BLaER1 (cell line): ENCODE results near the gene HOATZ.

Experiments used
- H3K27ac ChIP-seq: shearing (Covaris generic); formaldehyde crosslinking; 2 replicates; pipeline ENCODE4 v1.8.1; 2022
- H3K27me3 ChIP-seq: shearing (Covaris generic); formaldehyde crosslinking; 2 replicates; pipeline ENCODE4 v1.8.1; 2022
- H3K36me3 ChIP-seq: shearing (Covaris generic); formaldehyde crosslinking; 2 replicates; pipeline ENCODE4 v1.8.1; 2022
- H3K4me1 ChIP-seq: shearing (Covaris generic); formaldehyde crosslinking; 2 replicates; pipeline ENCODE4 v1.8.1; 2022
- H3K4me2 ChIP-seq: shearing (Covaris generic); formaldehyde crosslinking; 2 replicates; pipeline ENCODE4 v1.8.1; 2022
- H3K4me3 ChIP-seq: shearing (Covaris generic); formaldehyde crosslinking; 2 replicates; pipeline ENCODE4 v1.8.1; 2022
- H3K9ac ChIP-seq: shearing (Covaris generic); formaldehyde crosslinking; 2 replicates; pipeline ENCODE4 v1.8.1; 2022
- H3K9me3 ChIP-seq: shearing (Covaris generic); formaldehyde crosslinking; 2 replicates; pipeline ENCODE4 v1.8.1; 2022
- H4K20me1 ChIP-seq: shearing (Covaris generic); formaldehyde crosslinking; 2 replicates; pipeline ENCODE4 v1.8.1; 2022
- Cebpa-rat ChIP-seq: shearing (Covaris generic); IDR thresholded peaks from 2 replicates; pipeline ENCODE4 v1.8.1; 2022

Gene HOATZ

GRCh38 chr11:111514216-111515031 is at the start of gene HOATZ:
TSS of gene HOATZ (plus strand) at chr11:111514778. CDS start at chr11:111514785, 7 bp downstream.
- no peak within 1 kb of the TSS for H3K4me2 ChIP-seq
- no peak for TF ChIP-seq Cebpa-rat
- no peaks in the 10 kb centered on the region for H3K36me3 ChIP-seq
- H3K4me3 ChIP-seq = no peak within 1 kb of the TSS
- no peaks in the 10 kb centered on the region for H3K4me1 ChIP-seq
- peaks cover 24% of the 10 kb centered on the region for H3K9me3 ChIP-seq
- H3K27ac ChIP-seq = no peak within 1 kb of the TSS
- peaks cover 27% of the 10 kb centered on the region for H3K27me3 ChIP-seq
- H4K20me1 ChIP-seq = no peaks in the 10 kb centered on the region
- H3K9ac ChIP-seq = no peak within 1 kb of the TSS

- TF ChIP-seq Cebpa-rat = no peak
- H3K36me3 ChIP-seq = no peaks in the 10 kb centered on the region
- H3K27ac ChIP-seq = no peak overlapping the region
- H4K20me1 ChIP-seq = no peaks in the 10 kb centered on the region
- H3K4me2 ChIP-seq = no peak overlapping the region
- H3K9me3 ChIP-seq = no peaks in the 10 kb centered on the region
- peaks cover 16% of the 10 kb centered on the region for H3K4me1 ChIP-seq
- H3K9ac ChIP-seq = no peak overlapping the region
- H3K27me3 ChIP-seq = no peaks in the 10 kb centered on the region
- no peak overlapping the region for H3K4me3 ChIP-seq
These were observed 49.2 kb upstream of the HOATZ start for GRCh38 chr11:111465400-111465799.

GRCh38 chr11:111466615-111467014 is 48.0 kb upstream of the HOATZ start:
- TF ChIP-seq Cebpa-rat = no peak
- Histone ChIP-seq H3K27ac (no peak overlapping the region), H3K9me3 (no peaks in the 10 kb centered on the region), H3K4me3 (no peak overlapping the region), H4K20me1 (no peaks in the 10 kb centered on the region), H3K9ac (no peak overlapping the region), H3K4me2 (no peak overlapping the region), H3K27me3 (no peaks in the 10 kb centered on the region), H3K36me3 (no peaks in the 10 kb centered on the region), H3K4me1 (peaks cover 17% of the 10 kb centered on the region)

GRCh38 chr11:111469200-111469599 is 45.4 kb upstream of the HOATZ start:
- H3K4me3 ChIP-seq = no peak overlapping the region
- no peaks in the 10 kb centered on the region for H3K27me3 ChIP-seq
- no peaks in the 10 kb centered on the region for H4K20me1 ChIP-seq
- H3K4me2 ChIP-seq = peak overlapping the region; percentile 69
- no peak overlapping the region for H3K27ac ChIP-seq
- no peaks in the 10 kb centered on the region for H3K36me3 ChIP-seq
- H3K9me3 ChIP-seq = peaks cover 13% of the 10 kb centered on the region; the same call in 1 of the 2 replicates
- peaks cover 21% of the 10 kb centered on the region for H3K4me1 ChIP-seq
- no peak for TF ChIP-seq Cebpa-rat
- H3K9ac ChIP-seq = no peak overlapping the region

- peaks cover 21% of the 10 kb centered on the region for H3K4me1 ChIP-seq
- no peaks in the 10 kb centered on the region for H3K27me3 ChIP-seq
- H3K9me3 ChIP-seq = peaks cover 21% of the 10 kb centered on the region
- no peak for TF ChIP-seq Cebpa-rat
- H3K27ac ChIP-seq = no peak overlapping the region
- no peaks in the 10 kb centered on the region for H3K36me3 ChIP-seq
- H3K4me2 ChIP-seq = no peak overlapping the region
- no peaks in the 10 kb centered on the region for H4K20me1 ChIP-seq
- no peak overlapping the region for H3K4me3 ChIP-seq
- no peak overlapping the region for H3K9ac ChIP-seq
These were observed 42.4 kb upstream of the HOATZ start for GRCh38 chr11:111472228-111472627.

- H3K27ac ChIP-seq = no peak overlapping the region
- TF ChIP-seq Cebpa-rat = no peak
- no peaks in the 10 kb centered on the region for H3K27me3 ChIP-seq
- no peak overlapping the region for H3K4me2 ChIP-seq
- H3K9me3 ChIP-seq = peaks cover 21% of the 10 kb centered on the region
- H3K36me3 ChIP-seq = no peaks in the 10 kb centered on the region
- no peaks in the 10 kb centered on the region for H4K20me1 ChIP-seq
- H3K4me3 ChIP-seq = no peak overlapping the region
- no peak overlapping the region for H3K9ac ChIP-seq
- H3K4me1 ChIP-seq = peaks cover 18% of the 10 kb centered on the region
These were observed 40.1 kb upstream of the HOATZ start for GRCh38 chr11:111474432-111474831.

- peaks cover 20% of the 10 kb centered on the region for H3K4me1 ChIP-seq
- no peak overlapping the region for H3K27ac ChIP-seq
- H3K9ac ChIP-seq = no peak overlapping the region
- H3K27me3 ChIP-seq = no peaks in the 10 kb centered on the region
- H3K36me3 ChIP-seq = no peaks in the 10 kb centered on the region
- H3K4me2 ChIP-seq = no peak overlapping the region
- H3K9me3 ChIP-seq = peaks cover 26% of the 10 kb centered on the region
- H3K4me3 ChIP-seq = no peak overlapping the region
- no peaks in the 10 kb centered on the region for H4K20me1 ChIP-seq
- no peak for TF ChIP-seq Cebpa-rat
These were observed 38.2 kb upstream of the HOATZ start for GRCh38 chr11:111476366-111476765.

GRCh38 chr11:111476956-111477355 is 37.6 kb upstream of the HOATZ start:
- H3K4me3 ChIP-seq = no peak overlapping the region
- peaks cover 16% of the 10 kb centered on the region for H3K4me1 ChIP-seq
- no peaks in the 10 kb centered on the region for H3K27me3 ChIP-seq

GRCh38 chr11:111477898-111478297 is 36.7 kb upstream of the HOATZ start:
- H3K36me3 ChIP-seq = no peaks in the 10 kb centered on the region
- H3K9me3 ChIP-seq = peaks cover 18% of the 10 kb centered on the region
- no peak for TF ChIP-seq Cebpa-rat
- H3K27ac ChIP-seq = no peak overlapping the region
- H3K4me1 ChIP-seq = peaks cover 16% of the 10 kb centered on the region
- H3K4me3 ChIP-seq = no peak overlapping the region
- no peak overlapping the region for H3K4me2 ChIP-seq
- no peak overlapping the region for H3K9ac ChIP-seq
- H3K27me3 ChIP-seq = no peaks in the 10 kb centered on the region
- no peaks in the 10 kb centered on the region for H4K20me1 ChIP-seq

More at GRCh38 chr11:111476956-111477355, 37.6 kb upstream of the HOATZ start:
- no peak for TF ChIP-seq Cebpa-rat
- Histone ChIP-seq H3K9me3 (peaks cover 23% of the 10 kb centered on the region), H3K9ac (no peak overlapping the region), H3K27ac (no peak overlapping the region), H3K4me2 (no peak overlapping the region), H4K20me1 (no peaks in the 10 kb centered on the region), H3K36me3 (no peaks in the 10 kb centered on the region)

GRCh38 chr11:111479666-111480065 is 34.9 kb upstream of the HOATZ start:
- H3K4me2 ChIP-seq = 0 out of 2 replicates have a peak overlapping the region, but pooled peaks have one; percentile 0
- peaks cover 31% of the 10 kb centered on the region for H3K9me3 ChIP-seq
- H3K27me3 ChIP-seq = no peaks in the 10 kb centered on the region
- H3K4me3 ChIP-seq = no peak overlapping the region
- no peaks in the 10 kb centered on the region for H3K36me3 ChIP-seq
- peaks cover 16% of the 10 kb centered on the region for H3K4me1 ChIP-seq
- H3K9ac ChIP-seq = no peak overlapping the region
- H4K20me1 ChIP-seq = no peaks in the 10 kb centered on the region
- no peak overlapping the region for H3K27ac ChIP-seq
- TF ChIP-seq Cebpa-rat = no peak
